Body of pancreas (tissue), 4 donors: ENCODE measurements around the gene SYNE2.
"Not testable (repeated sequence)": the region's sequence is repeated elsewhere in the genome, so short reads cannot be mapped to it uniquely, and the experiment has no call there.

ENCODE experiments used
- CTCF ChIP-seq, 7 experiments: fragments of 450-650 bp in 4 of 7; fragments of 200-600 bp in 3 of 7; sonication (generic) in 3 of 7; IDR thresholded peaks; one replicate each; pipeline ENCODE4 v1.5.1; 2016 to 2019; ENCODE audit warnings: antibody characterized with exemption in 7 of 7
- POLR2A ChIP-seq, 3 donors: fragments of 450-650 bp; IDR thresholded peaks; one replicate each; pipeline ENCODE4 v1.6.1; 2016; ENCODE audit warnings: antibody characterized with exemption in 3 of 3, mild to moderate bottlenecking in 2 of 3

GRCh38 chr14:63870753-63871037, 17.9 kb downstream of the SYNE2 start:
- not testable (repeated sequence) for TF ChIP-seq CTCF, POLR2A (IDR thresholded peaks at IDR 0.05)
